Lower lobe of right lung (tissue), 2 donors: ENCODE measurements around the gene MRNIP. TPM values are rescaled to one million over a fixed set of nuclear protein-coding genes. Genes with fewer than 3 reads are reported as not detected.

Experiments
- ATAC-seq, 2 donors: fragments of 200-7000 bp; cut with Tn5 transposase; one replicate each; pipeline ENCODE4 v1.9.1; 2020 to 2022; ENCODE audit warnings: mild to moderate bottlenecking in 2 of 2, moderate library complexity in 2 of 2
- DNase-seq: peaks from one replicate; pipeline ENCODE4 v3.0.0-alpha.2; 2020
- H3K27ac ChIP-seq: fragments of 200-600 bp; one replicate; pipeline ENCODE4 v1.8.0; 2022
- H3K27me3 ChIP-seq: fragments of 200-600 bp; one replicate; pipeline ENCODE4 v1.8.0; 2022; ENCODE audit warnings: low read depth
- H3K36me3 ChIP-seq: fragments of 200-600 bp; one replicate; pipeline ENCODE4 v1.8.0; 2022; ENCODE audit warnings: mild to moderate bottlenecking
- H3K4me1 ChIP-seq: fragments of 200-600 bp; one replicate; pipeline ENCODE4 v1.8.0; 2022
- H3K4me3 ChIP-seq: fragments of 200-600 bp; one replicate; pipeline ENCODE4 v1.8.0; 2022; ENCODE audit warnings: mild to moderate bottlenecking
- H3K9me3 ChIP-seq: fragments of 200-600 bp; one replicate; pipeline ENCODE4 v1.8.0; 2022
- intact Hi-C: fragments of 100-400 bp; cut with DNase I; formaldehyde crosslinking; loops from one replicate; pipeline ENCODE4 v1.11.0; 2022
- total RNA-seq: library from RNA; stranded (reverse); fragmentation: NEBNext Ultra II Directional; extraction: Animal tissue kit (Norgen Biotek cat#: 25700); gene quantifications from one replicate; pipeline ENCODE4 v1.2.1, GENCODE V29; 2021
- TF ChIP-seq, protein P1 (sequence below): fragments of 200-600 bp; IDR thresholded peaks from one replicate; pipeline ENCODE4 v1.8.0; 2022; ENCODE audit warnings: antibody characterized with exemption, mild to moderate bottlenecking
- donor health status: DM: no; HTN: yes; CAD: no; lungs with severe emphysema.

MRNIP gene
- total RNA-seq, 1 donor from 2014 or later, result 25.0 TPM

DNA sequence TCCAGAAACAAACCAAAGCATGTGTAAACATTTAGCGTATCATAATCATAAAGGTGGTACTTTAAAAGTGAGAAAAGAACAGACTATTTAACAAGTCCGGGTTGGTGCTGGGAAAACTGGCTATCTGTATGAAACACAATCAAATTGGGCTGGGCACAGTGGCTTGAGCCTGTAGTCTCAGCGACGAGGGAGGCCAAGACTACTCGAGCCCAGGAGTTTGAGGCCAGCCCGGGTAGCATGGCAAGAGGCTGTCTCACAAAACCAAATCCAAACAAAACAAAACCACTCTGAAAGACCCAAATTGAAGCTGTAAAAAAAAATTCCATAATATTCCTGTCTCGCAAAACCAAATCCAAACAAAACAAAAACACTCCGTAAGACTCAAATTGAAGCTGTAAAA, 4.3 kb downstream of the MRNIP start:
- TF ChIP-seq, protein P1, sequence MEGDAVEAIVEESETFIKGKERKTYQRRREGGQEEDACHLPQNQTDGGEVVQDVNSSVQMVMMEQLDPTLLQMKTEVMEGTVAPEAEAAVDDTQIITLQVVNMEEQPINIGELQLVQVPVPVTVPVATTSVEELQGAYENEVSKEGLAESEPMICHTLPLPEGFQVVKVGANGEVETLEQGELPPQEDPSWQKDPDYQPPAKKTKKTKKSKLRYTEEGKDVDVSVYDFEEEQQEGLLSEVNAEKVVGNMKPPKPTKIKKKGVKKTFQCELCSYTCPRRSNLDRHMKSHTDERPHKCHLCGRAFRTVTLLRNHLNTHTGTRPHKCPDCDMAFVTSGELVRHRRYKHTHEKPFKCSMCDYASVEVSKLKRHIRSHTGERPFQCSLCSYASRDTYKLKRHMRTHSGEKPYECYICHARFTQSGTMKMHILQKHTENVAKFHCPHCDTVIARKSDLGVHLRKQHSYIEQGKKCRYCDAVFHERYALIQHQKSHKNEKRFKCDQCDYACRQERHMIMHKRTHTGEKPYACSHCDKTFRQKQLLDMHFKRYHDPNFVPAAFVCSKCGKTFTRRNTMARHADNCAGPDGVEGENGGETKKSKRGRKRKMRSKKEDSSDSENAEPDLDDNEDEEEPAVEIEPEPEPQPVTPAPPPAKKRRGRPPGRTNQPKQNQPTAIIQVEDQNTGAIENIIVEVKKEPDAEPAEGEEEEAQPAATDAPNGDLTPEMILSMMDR, result no peak
- ATAC-seq, result no peak
- no peaks in the 10 kb centered on the region for H3K9me3 ChIP-seq
- H3K4me3 ChIP-seq, result no peak overlapping the region
- DNase-seq, result no peak
- H3K27me3 ChIP-seq, result no peaks in the 10 kb centered on the region
- no peak overlapping the region for H3K27ac ChIP-seq
- H3K4me1 ChIP-seq, result peaks cover 14% of the 10 kb centered on the region
- peaks cover 43% of the 10 kb centered on the region for H3K36me3 ChIP-seq
- intact Hi-C loops, result no loop called here

DNA sequence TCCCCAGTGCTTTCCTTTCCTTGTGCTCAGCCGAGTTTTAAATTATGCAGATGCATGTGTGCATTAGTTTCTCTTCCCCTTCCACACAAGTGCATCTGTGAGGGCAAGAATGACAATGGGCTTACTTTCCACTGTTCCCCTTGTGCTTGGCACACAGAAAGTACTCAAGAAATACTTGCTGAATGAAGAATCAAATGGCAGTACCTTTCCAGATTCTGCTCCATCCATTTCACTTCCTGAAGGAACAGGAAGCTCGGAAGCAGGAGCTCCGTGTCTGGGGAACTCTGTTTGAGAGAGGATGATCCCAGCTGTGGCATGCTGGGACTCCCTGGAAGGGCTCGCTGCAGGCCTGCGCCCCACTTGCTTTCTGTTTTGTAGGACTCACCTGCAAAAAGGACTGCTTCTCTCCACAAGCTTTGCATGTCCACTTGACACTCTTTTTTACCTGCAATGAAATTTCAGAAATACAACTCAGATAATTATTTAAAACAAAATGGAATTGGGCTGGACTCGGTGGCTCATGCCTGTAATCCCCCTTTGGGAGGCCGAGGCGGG, 5.5 kb downstream of the MRNIP start:
- intact Hi-C loops, result no loop called here
- Histone ChIP-seq H3K9me3 (no peaks in the 10 kb centered on the region), H3K4me3 (no peak overlapping the region), H3K27ac (no peak overlapping the region), H3K36me3 (peaks cover 50% of the 10 kb centered on the region), H3K27me3 (no peaks in the 10 kb centered on the region), H3K4me1 (peaks cover 14% of the 10 kb centered on the region)
- DNase-seq (no peak), ATAC-seq (no peak)
- TF ChIP-seq, protein P1, result no peak

DNA sequence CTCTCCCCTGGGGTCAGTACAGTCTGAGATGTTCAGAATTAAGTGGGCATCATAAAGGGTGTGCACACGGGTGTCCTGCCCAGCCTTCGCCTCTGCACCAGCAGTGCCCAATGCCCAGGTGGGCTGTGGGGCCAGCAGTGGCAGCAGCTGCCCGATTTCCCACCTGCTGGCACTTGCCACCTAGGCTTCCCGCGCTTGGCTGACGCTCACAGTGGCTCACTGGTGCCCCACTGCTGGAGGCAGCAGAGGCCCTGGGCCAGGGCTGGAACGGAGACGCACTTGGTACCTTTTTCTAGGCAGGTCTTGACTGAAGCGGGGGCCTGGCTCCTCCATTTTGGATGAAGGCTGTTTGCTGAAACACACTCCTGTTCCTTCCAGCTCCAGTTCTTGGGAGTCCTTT, 17.0 kb downstream of the MRNIP start:
- peak; percentile 26 for DNase-seq

DNA sequence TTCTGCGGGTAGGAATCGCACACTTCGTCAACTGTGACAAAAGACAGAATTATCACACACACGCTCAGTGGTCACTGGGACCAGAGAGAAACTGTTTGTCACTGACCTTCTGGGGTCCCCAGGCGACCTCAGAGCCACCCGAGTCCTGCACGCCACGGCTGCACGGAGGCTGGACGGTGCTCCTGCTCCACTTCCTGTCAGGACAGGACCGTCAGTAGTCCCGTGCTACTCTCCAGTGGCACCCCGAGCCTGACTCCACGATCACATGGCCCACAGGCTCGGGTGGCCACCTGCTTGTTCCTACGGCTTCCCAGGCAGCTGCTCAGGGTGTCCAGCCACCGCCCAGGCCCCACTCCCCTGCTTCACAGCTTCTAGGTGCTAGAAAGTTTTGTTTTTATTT, 17.9 kb downstream of the MRNIP start:
- intact Hi-C loops, result no loop called here
- Histone ChIP-seq H3K4me3 (no peak overlapping the region), H3K4me1 (peaks cover 16% of the 10 kb centered on the region), H3K9me3 (peaks cover 7% of the 10 kb centered on the region), H3K27ac (no peak overlapping the region), H3K36me3 (peaks cover 65% of the 10 kb centered on the region), H3K27me3 (no peaks in the 10 kb centered on the region)
- peak; percentile 41 for DNase-seq
- TF ChIP-seq, protein P1, result no peak
- no peak for ATAC-seq

More for the DNA sequence above, 17.0 kb downstream of the MRNIP start:
- Histone ChIP-seq H3K27me3 (no peaks in the 10 kb centered on the region), H3K36me3 (peaks cover 65% of the 10 kb centered on the region), H3K4me1 (peaks cover 8% of the 10 kb centered on the region), H3K9me3 (peaks cover 7% of the 10 kb centered on the region), H3K4me3 (no peak overlapping the region), H3K27ac (no peak overlapping the region)
- intact Hi-C loops, result no loop called here
- TF ChIP-seq, protein P1, result no peak
- no peak for ATAC-seq

DNA sequence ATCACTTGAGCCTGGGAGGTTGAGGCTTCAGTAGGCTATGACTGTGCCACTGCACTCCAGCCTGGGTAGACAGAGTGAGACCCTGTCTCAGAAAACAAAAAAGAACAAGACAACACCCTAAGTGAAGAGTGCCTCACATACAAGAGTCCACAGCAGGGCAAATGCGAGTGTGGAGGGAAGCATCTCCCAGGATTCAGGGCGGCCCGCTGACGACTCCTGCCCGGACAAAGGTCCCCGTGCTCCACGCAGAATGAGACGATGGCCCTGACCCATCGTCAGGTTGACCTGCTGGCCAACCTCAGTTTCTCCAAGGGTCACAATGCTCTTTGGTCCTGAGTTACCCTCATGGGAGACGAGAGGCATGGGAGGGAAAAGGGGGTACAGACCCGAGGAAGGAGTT, 18.3 kb downstream of the MRNIP start:
- Histone ChIP-seq H3K36me3 (peaks cover 67% of the 10 kb centered on the region), H3K9me3 (peaks cover 7% of the 10 kb centered on the region), H3K27me3 (no peaks in the 10 kb centered on the region), H3K27ac (no peak overlapping the region), H3K4me3 (no peak overlapping the region), H3K4me1 (peaks cover 16% of the 10 kb centered on the region)
- ATAC-seq, result no peak
- intact Hi-C loops, result no loop called here
- DNase-seq, result peak; percentile 31
- TF ChIP-seq, protein P1, result no peak
